Measurements from ENCODE around the gene NDUFB6.

DNA sequence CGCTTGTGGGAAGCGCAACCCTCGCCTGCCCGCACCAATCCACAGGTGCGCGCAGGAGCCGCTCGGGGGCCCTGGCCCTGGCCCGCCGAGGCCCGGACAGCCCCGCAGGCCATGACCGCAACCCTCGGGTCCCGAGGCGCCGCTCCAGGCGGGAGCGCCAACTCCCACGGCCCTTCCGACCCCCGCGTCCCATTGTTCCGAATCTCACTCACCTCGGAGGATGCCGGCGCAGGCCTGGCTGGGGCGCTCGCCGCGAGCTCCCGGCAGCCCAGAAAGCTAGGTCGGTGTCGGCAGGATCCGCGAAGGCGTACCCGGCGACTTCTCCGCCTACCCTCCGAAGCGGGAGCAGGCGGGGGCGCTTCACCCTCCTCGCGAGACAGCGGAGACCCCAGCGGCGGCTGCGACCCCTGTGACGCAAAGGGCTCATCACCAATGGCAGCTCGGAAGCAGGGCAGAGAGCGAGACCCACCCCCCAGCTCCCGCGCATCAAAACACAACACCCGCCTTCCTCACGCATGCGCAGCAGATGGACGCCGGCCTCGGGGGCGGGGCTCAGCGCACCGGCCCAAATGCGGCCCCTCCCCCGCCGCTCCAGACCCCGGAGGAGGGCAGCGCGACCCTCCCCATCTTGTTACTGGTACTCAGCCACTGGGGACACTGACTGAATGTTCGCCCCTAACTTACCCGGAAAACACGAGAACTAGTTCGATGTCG lies 22.2 kb downstream of the NDUFB6 start:
- TF ChIP-seq, protein P1, sequence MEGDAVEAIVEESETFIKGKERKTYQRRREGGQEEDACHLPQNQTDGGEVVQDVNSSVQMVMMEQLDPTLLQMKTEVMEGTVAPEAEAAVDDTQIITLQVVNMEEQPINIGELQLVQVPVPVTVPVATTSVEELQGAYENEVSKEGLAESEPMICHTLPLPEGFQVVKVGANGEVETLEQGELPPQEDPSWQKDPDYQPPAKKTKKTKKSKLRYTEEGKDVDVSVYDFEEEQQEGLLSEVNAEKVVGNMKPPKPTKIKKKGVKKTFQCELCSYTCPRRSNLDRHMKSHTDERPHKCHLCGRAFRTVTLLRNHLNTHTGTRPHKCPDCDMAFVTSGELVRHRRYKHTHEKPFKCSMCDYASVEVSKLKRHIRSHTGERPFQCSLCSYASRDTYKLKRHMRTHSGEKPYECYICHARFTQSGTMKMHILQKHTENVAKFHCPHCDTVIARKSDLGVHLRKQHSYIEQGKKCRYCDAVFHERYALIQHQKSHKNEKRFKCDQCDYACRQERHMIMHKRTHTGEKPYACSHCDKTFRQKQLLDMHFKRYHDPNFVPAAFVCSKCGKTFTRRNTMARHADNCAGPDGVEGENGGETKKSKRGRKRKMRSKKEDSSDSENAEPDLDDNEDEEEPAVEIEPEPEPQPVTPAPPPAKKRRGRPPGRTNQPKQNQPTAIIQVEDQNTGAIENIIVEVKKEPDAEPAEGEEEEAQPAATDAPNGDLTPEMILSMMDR (IDR thresholded peaks at IDR 0.05) = peak in 1 of 3 experiments; percentile 13
- TF ChIP-seq POLR2AphosphoS5 (IDR thresholded peaks at IDR 0.05) = peak; percentile 80 to 90

All from esophagus muscularis mucosa (tissue), 3 donors.